Measurements from ENCODE around the gene COL6A3.

GRCh38 chr2:237365671-237366070 is 48.3 kb downstream of the COL6A3 start:
- TF ChIP-seq, protein P1, sequence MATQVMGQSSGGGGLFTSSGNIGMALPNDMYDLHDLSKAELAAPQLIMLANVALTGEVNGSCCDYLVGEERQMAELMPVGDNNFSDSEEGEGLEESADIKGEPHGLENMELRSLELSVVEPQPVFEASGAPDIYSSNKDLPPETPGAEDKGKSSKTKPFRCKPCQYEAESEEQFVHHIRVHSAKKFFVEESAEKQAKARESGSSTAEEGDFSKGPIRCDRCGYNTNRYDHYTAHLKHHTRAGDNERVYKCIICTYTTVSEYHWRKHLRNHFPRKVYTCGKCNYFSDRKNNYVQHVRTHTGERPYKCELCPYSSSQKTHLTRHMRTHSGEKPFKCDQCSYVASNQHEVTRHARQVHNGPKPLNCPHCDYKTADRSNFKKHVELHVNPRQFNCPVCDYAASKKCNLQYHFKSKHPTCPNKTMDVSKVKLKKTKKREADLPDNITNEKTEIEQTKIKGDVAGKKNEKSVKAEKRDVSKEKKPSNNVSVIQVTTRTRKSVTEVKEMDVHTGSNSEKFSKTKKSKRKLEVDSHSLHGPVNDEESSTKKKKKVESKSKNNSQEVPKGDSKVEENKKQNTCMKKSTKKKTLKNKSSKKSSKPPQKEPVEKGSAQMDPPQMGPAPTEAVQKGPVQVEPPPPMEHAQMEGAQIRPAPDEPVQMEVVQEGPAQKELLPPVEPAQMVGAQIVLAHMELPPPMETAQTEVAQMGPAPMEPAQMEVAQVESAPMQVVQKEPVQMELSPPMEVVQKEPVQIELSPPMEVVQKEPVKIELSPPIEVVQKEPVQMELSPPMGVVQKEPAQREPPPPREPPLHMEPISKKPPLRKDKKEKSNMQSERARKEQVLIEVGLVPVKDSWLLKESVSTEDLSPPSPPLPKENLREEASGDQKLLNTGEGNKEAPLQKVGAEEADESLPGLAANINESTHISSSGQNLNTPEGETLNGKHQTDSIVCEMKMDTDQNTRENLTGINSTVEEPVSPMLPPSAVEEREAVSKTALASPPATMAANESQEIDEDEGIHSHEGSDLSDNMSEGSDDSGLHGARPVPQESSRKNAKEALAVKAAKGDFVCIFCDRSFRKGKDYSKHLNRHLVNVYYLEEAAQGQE (IDR thresholded peaks at IDR 0.05; ENCODE audit: low read depth): no peak
- TF ChIP-seq EGR1 (IDR thresholded peaks at IDR 0.05) (no peak), NFIC (IDR thresholded peaks at IDR 0.05) (no peak)
- TF ChIP-seq, protein P2, sequence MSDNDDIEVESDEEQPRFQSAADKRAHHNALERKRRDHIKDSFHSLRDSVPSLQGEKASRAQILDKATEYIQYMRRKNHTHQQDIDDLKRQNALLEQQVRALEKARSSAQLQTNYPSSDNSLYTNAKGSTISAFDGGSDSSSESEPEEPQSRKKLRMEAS (IDR thresholded peaks at IDR 0.05): no peak

All from Ishikawa (cell line).